KBM-7 (cell line): ENCODE measurements around the gene XPO6.

Source experiments
- DNase-seq: peaks from one replicate; pipeline ENCODE4 v3.0.0-alpha.2; 2015
- in situ Hi-C: fragments of 300-500 bp; cut with MboI; formaldehyde crosslinking; loops from 2 replicates; pipeline ENCODE4 v1.14.3; 2020; ENCODE audit warnings: low sequenced_read_pairs, low pct_unique_long_range_greater_than_20kb, mixed read lengths

XPO6 gene

GRCh38 chr16:28103516-28104170, 108.1 kb downstream of the XPO6 start:
- in situ Hi-C loops = no loop called here
- DNase-seq = no peak

GRCh38 chr16:28101533-28101890, 110.3 kb downstream of the XPO6 start:
- DNase-seq = no peak
- in situ Hi-C loops = no loop called here

- in situ Hi-C loops = no loop called here
- DNase-seq = no peak
These were observed 110.8 kb downstream of the XPO6 start for GRCh38 chr16:28100810-28101532.

GRCh38 chr16:28098959-28099945, 112.5 kb downstream of the XPO6 start:
- in situ Hi-C loops = no loop called here
- no peak for DNase-seq

GRCh38 chr16:28098171-28098958, 113.4 kb downstream of the XPO6 start:
- in situ Hi-C loops = no loop called here
- no peak for DNase-seq

GRCh38 chr16:28096983-28097899, 114.5 kb downstream of the XPO6 start:
- in situ Hi-C loops = no loop called here
- DNase-seq = no peak

GRCh38 chr16:28093385-28093725, 118.4 kb downstream of the XPO6 start:
- DNase-seq = no peak
- in situ Hi-C loops = no loop called here

GRCh38 chr16:28092721-28093384, 118.9 kb downstream of the XPO6 start:
- in situ Hi-C loops = no loop called here
- DNase-seq = no peak

GRCh38 chr16:28091656-28092055, 120.1 kb downstream of the XPO6 start:
- no peak for DNase-seq
- in situ Hi-C loops = no loop called here

GRCh38 chr16:28090646-28091377, 121.0 kb downstream of the XPO6 start:
- in situ Hi-C loops = no loop called here

GRCh38 chr16:28089992-28090365, 121.8 kb downstream of the XPO6 start:
- in situ Hi-C loops = no loop called here
- DNase-seq = no peak

More at GRCh38 chr16:28090646-28091377, 121.0 kb downstream of the XPO6 start:
- DNase-seq = peak; percentile 19

GRCh38 chr16:28089205-28089991, 122.4 kb downstream of the XPO6 start:
- in situ Hi-C loops = no loop called here

GRCh38 chr16:28087675-28088300, 124.0 kb downstream of the XPO6 start:
- in situ Hi-C loops = no loop called here
- no peak for DNase-seq

More at GRCh38 chr16:28089205-28089991, 122.4 kb downstream of the XPO6 start:
- DNase-seq = no peak

GRCh38 chr16:28087140-28087660, 124.6 kb downstream of the XPO6 start:
- no peak for DNase-seq
- in situ Hi-C loops = no loop called here

GRCh38 chr16:28086186-28087139, 125.3 kb downstream of the XPO6 start:
- no peak for DNase-seq
- in situ Hi-C loops = no loop called here
